Measurements from ENCODE around the gene TMCC1. TPM values are rescaled to one million over a fixed set of nuclear protein-coding genes. Genes with fewer than 3 reads are reported as not detected.
A peak's percentile ranks its signal among the peaks of the same experiment; 100 is the strongest.

Gene TMCC1
- total and polyA plus RNA-seq, 2 donors (not counting 3 experiments of a cell fraction or from before 2014, with no cell fraction given), result 17.4 to 38.4 TPM

DNA sequence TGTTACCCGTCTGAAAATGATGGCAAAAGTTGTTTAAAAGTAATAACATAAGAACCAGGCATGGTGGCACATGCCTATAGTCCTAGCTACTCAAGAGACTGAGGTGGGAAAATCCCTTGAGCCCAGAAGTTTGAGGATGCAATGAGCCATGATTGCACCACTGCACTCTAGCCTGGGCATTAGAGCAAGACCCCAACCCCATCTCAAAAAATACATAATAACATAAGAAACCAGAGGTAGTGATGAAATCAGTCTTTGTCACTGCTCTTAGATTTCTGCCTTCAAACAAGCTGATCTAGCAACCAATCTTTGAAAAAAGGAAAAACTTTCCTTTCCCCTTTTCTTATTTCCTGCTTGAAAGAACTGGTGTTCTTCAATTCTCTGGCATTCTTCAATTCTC lies 71.3 kb downstream of the TMCC1 start:
- H3K9me3 ChIP-seq (replicated peaks; ENCODE audit: control insufficient read depth, insufficient read depth, low read length), result no peaks in the 10 kb centered on the region
- no peaks in the 10 kb centered on the region for H3K36me3 ChIP-seq (ENCODE audit: control insufficient read depth in 2 of 2, extremely low read depth in 1 of 2, insufficient read depth in 2 of 2, low read length in 2 of 2)
- DNase-seq (ENCODE audit: low read depth, low spot score) (no peak), FAIRE-seq (no peak)
- no peak overlapping the region for H3K4me2 ChIP-seq (ENCODE audit: insufficient read depth, low read length)
- dilution Hi-C loops (cut with MboI; ENCODE audit: extremely low pct_ligation_motif_present, low sequenced_read_pairs), result no loop called here
- H3K4me1 ChIP-seq (ENCODE audit: control insufficient read depth, extremely low read depth, insufficient read depth, low read length), result peaks cover 6% of the 10 kb centered on the region
- ChIA-PET CTCF (interaction anchor here (0.7 to 1.8 kb wide), 3 partner anchors 173 to 332 kb away, joined by 3 to 9 read pairs (median 3); no protein-coding TSS in a partner anchor), POLR2A (no interaction called here)
- H3K27me3 ChIP-seq (ENCODE audit: control insufficient read depth in 2 of 2, insufficient read depth in 2 of 2, low read length in 2 of 2), result no peaks in the 10 kb centered on the region
- H3K9me1 ChIP-seq (replicated peaks; ENCODE audit: control insufficient read depth, extremely low read depth, insufficient read depth, low read length), result peaks cover 2% of the 10 kb centered on the region
- H3K4me3 ChIP-seq (replicated peaks in 1 of 3; ENCODE audit: insufficient read depth in 1 of 3, low read depth in 1 of 3, low read length in 3 of 3), result no peak overlapping the region
- no peak overlapping the region for H2AFZ ChIP-seq (ENCODE audit: low read depth, low read length)
- intact Hi-C loops (cut with micrococcal nuclease), result no loop called here
- TF ChIP-seq JUN (IDR thresholded peaks at IDR 0.05; ENCODE audit: borderline replicate concordance, insufficient read depth, insufficient read length, low read depth), result no peak
- TF ChIP-seq EZH2 (IDR thresholded peaks at IDR 0.05; ENCODE audit: borderline replicate concordance, low read depth, low read length, severe bottlenecking), result no peak
- TF ChIP-seq, protein P1, sequence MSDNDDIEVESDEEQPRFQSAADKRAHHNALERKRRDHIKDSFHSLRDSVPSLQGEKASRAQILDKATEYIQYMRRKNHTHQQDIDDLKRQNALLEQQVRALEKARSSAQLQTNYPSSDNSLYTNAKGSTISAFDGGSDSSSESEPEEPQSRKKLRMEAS (IDR thresholded peaks at IDR 0.05; ENCODE audit: insufficient read depth, insufficient read length), result no peak
- TF ChIP-seq MYC (IDR thresholded peaks at IDR 0.05; ENCODE audit: low read depth, low read length), result no peak
- no peak for TF ChIP-seq POLR2A (IDR thresholded peaks at IDR 0.05; ENCODE audit: low read depth, low read length)
- TF ChIP-seq FOS (IDR thresholded peaks at IDR 0.05; ENCODE audit: borderline replicate concordance, insufficient read depth, low read length), result no peak
- no peak for TF ChIP-seq POLR2AphosphoS5 (IDR thresholded peaks at IDR 0.05; ENCODE audit: insufficient read depth, low read depth, low read length)
- no peak for TF ChIP-seq GATA2 (IDR thresholded peaks at IDR 0.05; ENCODE audit: insufficient read depth, insufficient read length, low read depth, low read length)
- H3K9ac ChIP-seq (replicated peaks; ENCODE audit: extremely low read depth, insufficient read depth, low read length), result no peak overlapping the region
- BruUV-seq (replicated peaks), result no TSS peak
- no peak overlapping the region for H3K27ac ChIP-seq (ENCODE audit: insufficient read depth, low read depth, low read length)
- H4K20me1 ChIP-seq (replicated peaks; ENCODE audit: control insufficient read depth, extremely low read depth, insufficient read depth, low read length), result no peaks in the 10 kb centered on the region
- no peaks in the 10 kb centered on the region for H3K79me2 ChIP-seq (ENCODE audit: control insufficient read depth, insufficient read depth, low read length)

DNA sequence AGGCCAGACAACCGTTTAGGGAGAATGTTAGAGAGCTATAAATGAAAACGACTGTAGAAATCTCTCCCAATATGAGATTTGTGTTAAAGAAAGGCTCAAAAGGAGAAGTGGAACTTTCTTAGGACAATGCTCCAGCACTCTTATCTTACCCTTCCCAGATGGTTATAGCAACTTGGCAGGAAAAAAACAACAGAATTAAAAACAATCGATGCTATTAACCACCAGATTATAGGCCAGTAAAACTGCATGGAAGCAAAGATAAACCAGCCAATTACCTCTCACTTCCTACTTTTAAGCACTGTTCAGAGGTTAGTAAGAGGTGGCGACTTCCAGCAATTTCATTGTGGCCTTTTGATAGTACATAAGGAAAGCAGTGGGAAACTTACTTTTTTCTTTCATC lies 72.9 kb downstream of the TMCC1 start:
- intact Hi-C loops (cut with micrococcal nuclease), result no loop called here
- Histone ChIP-seq H4K20me1 (replicated peaks; ENCODE audit: control insufficient read depth, extremely low read depth, insufficient read depth, low read length) (no peaks in the 10 kb centered on the region), H3K36me3 (ENCODE audit: control insufficient read depth in 2 of 2, extremely low read depth in 1 of 2, insufficient read depth in 2 of 2, low read length in 2 of 2) (no peaks in the 10 kb centered on the region), H3K27ac (ENCODE audit: insufficient read depth, low read depth, low read length) (no peak overlapping the region), H2AFZ (ENCODE audit: low read depth, low read length) (no peak overlapping the region), H3K9ac (replicated peaks; ENCODE audit: extremely low read depth, insufficient read depth, low read length) (no peak overlapping the region), H3K9me3 (replicated peaks; ENCODE audit: control insufficient read depth, insufficient read depth, low read length) (no peaks in the 10 kb centered on the region), H3K27me3 (ENCODE audit: control insufficient read depth in 2 of 2, insufficient read depth in 2 of 2, low read length in 2 of 2) (no peaks in the 10 kb centered on the region), H3K4me1 (ENCODE audit: control insufficient read depth, extremely low read depth, insufficient read depth, low read length) (peaks cover 6% of the 10 kb centered on the region), H3K4me2 (ENCODE audit: insufficient read depth, low read length) (no peak overlapping the region), H3K9me1 (replicated peaks; ENCODE audit: control insufficient read depth, extremely low read depth, insufficient read depth, low read length) (peaks cover 2% of the 10 kb centered on the region), H3K79me2 (ENCODE audit: control insufficient read depth, insufficient read depth, low read length) (no peaks in the 10 kb centered on the region), H3K4me3 (replicated peaks in 1 of 3; ENCODE audit: insufficient read depth in 1 of 3, low read depth in 1 of 3, low read length in 3 of 3) (no peak overlapping the region)
- ChIA-PET POLR2A (no interaction called here), CTCF (interaction anchor here (0.6 kb wide), 1 partner anchor 169 kb away, joined by 4 read pairs; no protein-coding TSS in a partner anchor)
- no TSS peak for BruUV-seq (replicated peaks)
- no peak for FAIRE-seq
- DNase-seq (ENCODE audit: low read depth, low spot score), result peak; percentile 87
- TF ChIP-seq FOS (IDR thresholded peaks at IDR 0.05; ENCODE audit: borderline replicate concordance, insufficient read depth, low read length) (no peak), JUN (IDR thresholded peaks at IDR 0.05; ENCODE audit: borderline replicate concordance, insufficient read depth, insufficient read length, low read depth) (no peak), GATA2 (IDR thresholded peaks at IDR 0.05; ENCODE audit: insufficient read depth, insufficient read length, low read depth, low read length) (no peak), POLR2AphosphoS5 (IDR thresholded peaks at IDR 0.05; ENCODE audit: insufficient read depth, low read depth, low read length) (no peak), POLR2A (IDR thresholded peaks at IDR 0.05; ENCODE audit: low read depth, low read length) (no peak), MYC (IDR thresholded peaks at IDR 0.05; ENCODE audit: low read depth, low read length) (no peak), EZH2 (IDR thresholded peaks at IDR 0.05; ENCODE audit: borderline replicate concordance, low read depth, low read length, severe bottlenecking) (no peak)
- TF ChIP-seq, protein P2, sequence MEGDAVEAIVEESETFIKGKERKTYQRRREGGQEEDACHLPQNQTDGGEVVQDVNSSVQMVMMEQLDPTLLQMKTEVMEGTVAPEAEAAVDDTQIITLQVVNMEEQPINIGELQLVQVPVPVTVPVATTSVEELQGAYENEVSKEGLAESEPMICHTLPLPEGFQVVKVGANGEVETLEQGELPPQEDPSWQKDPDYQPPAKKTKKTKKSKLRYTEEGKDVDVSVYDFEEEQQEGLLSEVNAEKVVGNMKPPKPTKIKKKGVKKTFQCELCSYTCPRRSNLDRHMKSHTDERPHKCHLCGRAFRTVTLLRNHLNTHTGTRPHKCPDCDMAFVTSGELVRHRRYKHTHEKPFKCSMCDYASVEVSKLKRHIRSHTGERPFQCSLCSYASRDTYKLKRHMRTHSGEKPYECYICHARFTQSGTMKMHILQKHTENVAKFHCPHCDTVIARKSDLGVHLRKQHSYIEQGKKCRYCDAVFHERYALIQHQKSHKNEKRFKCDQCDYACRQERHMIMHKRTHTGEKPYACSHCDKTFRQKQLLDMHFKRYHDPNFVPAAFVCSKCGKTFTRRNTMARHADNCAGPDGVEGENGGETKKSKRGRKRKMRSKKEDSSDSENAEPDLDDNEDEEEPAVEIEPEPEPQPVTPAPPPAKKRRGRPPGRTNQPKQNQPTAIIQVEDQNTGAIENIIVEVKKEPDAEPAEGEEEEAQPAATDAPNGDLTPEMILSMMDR (IDR thresholded peaks at IDR 0.05; ENCODE audit: extremely low read depth in 1 of 2, insufficient read depth in 1 of 2, low read depth in 1 of 2, low read length in 2 of 2), result no peak
- TF ChIP-seq, protein P1 (IDR thresholded peaks at IDR 0.05; ENCODE audit: insufficient read depth, insufficient read length), result no peak
- dilution Hi-C loops (cut with MboI; ENCODE audit: extremely low pct_ligation_motif_present, low sequenced_read_pairs), result no loop called here
